Fibroblast of lung (primary cell): ENCODE measurements around the gene RNF10.

Source experiments
- CTCF ChIP-seq, 2 donors: IDR thresholded peaks in 1 of 2; conservative IDR thresholded peaks in 1 of 2; 1 replicate in 1 of 2; 2 replicates in 1 of 2; pipeline ENCODE4 v1.5.1; 2011 to 2012; ENCODE audit warnings: low read length in 2 of 2, control low read depth in 1 of 2, inconsistent platforms in 1 of 2, low read depth in 1 of 2, mild to moderate bottlenecking in 1 of 2
- EZH2 ChIP-seq: IDR thresholded peaks from 2 replicates; pipeline ENCODE4 v1.5.1; 2012; ENCODE audit warnings: low read length, control low read depth, mild to moderate bottlenecking; ENCODE audit errors: missing control alignments

GRCh38 chr12:120620624-120621023, 86.5 kb downstream of the RNF10 start:
- TF ChIP-seq CTCF (conservative IDR thresholded peaks at IDR 0.05 in 1 of 2, IDR thresholded peaks at IDR 0.05 in 1 of 2; ENCODE audit: low read depth in 1 of 2, low read length in 2 of 2) (no peak), EZH2 (no peak)
